Measurements from ENCODE around the gene RSRC1.

DNA sequence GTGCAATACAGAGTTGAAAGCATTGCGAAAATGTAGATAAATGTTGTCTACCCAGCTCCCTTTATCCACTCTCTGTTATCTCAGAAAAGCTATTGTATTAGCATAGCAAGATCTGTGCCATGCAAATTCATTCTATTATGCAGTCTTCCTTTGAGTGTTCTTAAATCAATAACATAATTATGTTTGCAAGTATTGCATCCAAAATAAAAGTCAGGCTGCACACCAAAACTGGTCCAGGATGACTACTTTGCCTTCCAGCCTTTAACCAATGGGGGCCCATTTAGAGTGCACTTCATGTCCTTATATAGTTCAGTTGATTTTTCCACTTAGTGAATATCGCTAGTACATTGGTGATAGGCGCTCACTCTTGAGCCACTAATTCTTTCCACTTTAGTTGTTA, 353.7 kb downstream of the RSRC1 start:
- TF ChIP-seq YY1 (IDR thresholded peaks at IDR 0.05; ENCODE audit: low read depth) (no peak), EP300 (IDR thresholded peaks at IDR 0.05; ENCODE audit: borderline replicate concordance) (no peak), RAD21 (IDR thresholded peaks at IDR 0.05; ENCODE audit: low read depth) (no peak), TCF12 (IDR thresholded peaks at IDR 0.05; ENCODE audit: low read depth) (no peak), TAF1 (IDR thresholded peaks at IDR 0.05; ENCODE audit: low read depth) (no peak), CEBPB (IDR thresholded peaks at IDR 0.05) (no peak), FOXM1 (IDR thresholded peaks at IDR 0.05; ENCODE audit: borderline replicate concordance, low read depth) (no peak)
- TF ChIP-seq, protein P1, sequence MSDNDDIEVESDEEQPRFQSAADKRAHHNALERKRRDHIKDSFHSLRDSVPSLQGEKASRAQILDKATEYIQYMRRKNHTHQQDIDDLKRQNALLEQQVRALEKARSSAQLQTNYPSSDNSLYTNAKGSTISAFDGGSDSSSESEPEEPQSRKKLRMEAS (IDR thresholded peaks at IDR 0.05) = no peak
- TF ChIP-seq, protein P2, sequence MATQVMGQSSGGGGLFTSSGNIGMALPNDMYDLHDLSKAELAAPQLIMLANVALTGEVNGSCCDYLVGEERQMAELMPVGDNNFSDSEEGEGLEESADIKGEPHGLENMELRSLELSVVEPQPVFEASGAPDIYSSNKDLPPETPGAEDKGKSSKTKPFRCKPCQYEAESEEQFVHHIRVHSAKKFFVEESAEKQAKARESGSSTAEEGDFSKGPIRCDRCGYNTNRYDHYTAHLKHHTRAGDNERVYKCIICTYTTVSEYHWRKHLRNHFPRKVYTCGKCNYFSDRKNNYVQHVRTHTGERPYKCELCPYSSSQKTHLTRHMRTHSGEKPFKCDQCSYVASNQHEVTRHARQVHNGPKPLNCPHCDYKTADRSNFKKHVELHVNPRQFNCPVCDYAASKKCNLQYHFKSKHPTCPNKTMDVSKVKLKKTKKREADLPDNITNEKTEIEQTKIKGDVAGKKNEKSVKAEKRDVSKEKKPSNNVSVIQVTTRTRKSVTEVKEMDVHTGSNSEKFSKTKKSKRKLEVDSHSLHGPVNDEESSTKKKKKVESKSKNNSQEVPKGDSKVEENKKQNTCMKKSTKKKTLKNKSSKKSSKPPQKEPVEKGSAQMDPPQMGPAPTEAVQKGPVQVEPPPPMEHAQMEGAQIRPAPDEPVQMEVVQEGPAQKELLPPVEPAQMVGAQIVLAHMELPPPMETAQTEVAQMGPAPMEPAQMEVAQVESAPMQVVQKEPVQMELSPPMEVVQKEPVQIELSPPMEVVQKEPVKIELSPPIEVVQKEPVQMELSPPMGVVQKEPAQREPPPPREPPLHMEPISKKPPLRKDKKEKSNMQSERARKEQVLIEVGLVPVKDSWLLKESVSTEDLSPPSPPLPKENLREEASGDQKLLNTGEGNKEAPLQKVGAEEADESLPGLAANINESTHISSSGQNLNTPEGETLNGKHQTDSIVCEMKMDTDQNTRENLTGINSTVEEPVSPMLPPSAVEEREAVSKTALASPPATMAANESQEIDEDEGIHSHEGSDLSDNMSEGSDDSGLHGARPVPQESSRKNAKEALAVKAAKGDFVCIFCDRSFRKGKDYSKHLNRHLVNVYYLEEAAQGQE (IDR thresholded peaks at IDR 0.05; ENCODE audit: low read depth) = no peak

Data from Ishikawa (cell line).